Sciatic nerve (tissue), 2 donors: ENCODE measurements around the gene NRP1. TPM values are rescaled to one million over a fixed set of nuclear protein-coding genes. Genes with fewer than 3 reads are reported as not detected.

ENCODE experiments used
- ATAC-seq: fragments of 200-7000 bp; cut with Tn5 transposase; one replicate; pipeline ENCODE4 v1.9.1; 2020; ENCODE audit warnings: mild to moderate bottlenecking, moderate library complexity
- DNase-seq: peaks from one replicate; pipeline ENCODE4 v3.0.0-alpha.2; 2020; ENCODE audit warnings: low spot score
- intact Hi-C: fragments of 100-400 bp; cut with DNase I; formaldehyde crosslinking; loops from one replicate; pipeline ENCODE4 v1.14.2; 2022
- total RNA-seq: library from RNA; stranded (reverse); fragmentation: NEBNext Ultra II Directional; extraction: Animal tissue kit (Norgen Biotek cat#: 25700); gene quantifications from one replicate; pipeline ENCODE4 v1.2.1, GENCODE V29; 2021
- donor health status: DM: no; HTN: no; CAD: no.
- donor health status: DM: no; HTN: no; CAD: no.

The NRP1 gene
- total RNA-seq, 1 donor from 2014 or later: 156 TPM

- DNase-seq (no peak), ATAC-seq (no peak)
- intact Hi-C loops: loop anchor here (5.0 kb wide), 1 partner anchor 656 kb away; no protein-coding TSS in a partner anchor
Observed at GRCh38 chr10:33180921-33181320, 153.5 kb downstream of the NRP1 start.

GRCh38 chr10:33180390-33180789 lies 154.1 kb downstream of the NRP1 start:
- no peak for ATAC-seq
- no peak for DNase-seq
- intact Hi-C loops: loop anchor here (5.0 kb wide), 1 partner anchor 657 kb away; no protein-coding TSS in a partner anchor

GRCh38 chr10:33179067-33179466 lies 155.4 kb downstream of the NRP1 start:
- no peak for DNase-seq
- ATAC-seq: peak; percentile 23
- intact Hi-C loops: no loop called here

GRCh38 chr10:33178026-33178755 lies 156.3 kb downstream of the NRP1 start:
- DNase-seq: no peak
- intact Hi-C loops: no loop called here
- ATAC-seq: no peak

GRCh38 chr10:33176688-33177087 lies 157.8 kb downstream of the NRP1 start:
- DNase-seq (no peak), ATAC-seq (no peak)
- intact Hi-C loops: no loop called here

GRCh38 chr10:33174674-33175434 lies 159.6 kb downstream of the NRP1 start:
- no peak for DNase-seq
- intact Hi-C loops: no loop called here
- no peak for ATAC-seq

GRCh38 chr10:33165911-33166310 lies 168.6 kb downstream of the NRP1 start:
- ATAC-seq: no peak

GRCh38 chr10:33164060-33164709 lies 170.3 kb downstream of the NRP1 start:
- no peak for ATAC-seq
- DNase-seq: no peak
- intact Hi-C loops: no loop called here

More at GRCh38 chr10:33165911-33166310, 168.6 kb downstream of the NRP1 start:
- no peak for DNase-seq
- intact Hi-C loops: no loop called here

- DNase-seq: no peak
- no peak for ATAC-seq
- intact Hi-C loops: no loop called here
Observed at GRCh38 chr10:33162248-33162575, 172.3 kb downstream of the NRP1 start.

- ATAC-seq (no peak), DNase-seq (no peak)
- intact Hi-C loops: no loop called here
Observed at GRCh38 chr10:33161550-33162247, 172.8 kb downstream of the NRP1 start.

- DNase-seq (no peak), ATAC-seq (no peak)
- intact Hi-C loops: no loop called here
Observed at GRCh38 chr10:33160151-33160550, 174.3 kb downstream of the NRP1 start.

- intact Hi-C loops: no loop called here
- no peak for DNase-seq
- no peak for ATAC-seq
Observed at GRCh38 chr10:33157103-33157502, 177.4 kb downstream of the NRP1 start.

GRCh38 chr10:33155720-33156638 lies 178.5 kb downstream of the NRP1 start:
- no peak for DNase-seq
- intact Hi-C loops: no loop called here
- ATAC-seq: no peak

- intact Hi-C loops: no loop called here
- DNase-seq (no peak), ATAC-seq (no peak)
Observed at GRCh38 chr10:33154590-33154989, 179.9 kb downstream of the NRP1 start.

- ATAC-seq (no peak), DNase-seq (no peak)
- intact Hi-C loops: no loop called here
Observed at GRCh38 chr10:33153968-33154327, 180.5 kb downstream of the NRP1 start.

- DNase-seq: no peak
- intact Hi-C loops: no loop called here
- ATAC-seq: no peak
Observed at GRCh38 chr10:33153251-33153967, 181.1 kb downstream of the NRP1 start.

- intact Hi-C loops: no loop called here
- no peak for DNase-seq
- ATAC-seq: no peak
Observed at GRCh38 chr10:33152750-33153149, 181.7 kb downstream of the NRP1 start.

- ATAC-seq (no peak), DNase-seq (no peak)
- intact Hi-C loops: no loop called here
Observed at GRCh38 chr10:33152146-33152545, 182.3 kb downstream of the NRP1 start.
